ENCODE data around the gene NBAS. TPM values are rescaled to one million over a fixed set of nuclear protein-coding genes. Genes with fewer than 3 reads are reported as not detected.
A peak's percentile ranks its signal among the peaks of the same experiment; 100 is the strongest.

The NBAS gene
- total and polyA plus RNA-seq, 8 donors: 26.6 to 36.7 (median 31.1) TPM

DNA sequence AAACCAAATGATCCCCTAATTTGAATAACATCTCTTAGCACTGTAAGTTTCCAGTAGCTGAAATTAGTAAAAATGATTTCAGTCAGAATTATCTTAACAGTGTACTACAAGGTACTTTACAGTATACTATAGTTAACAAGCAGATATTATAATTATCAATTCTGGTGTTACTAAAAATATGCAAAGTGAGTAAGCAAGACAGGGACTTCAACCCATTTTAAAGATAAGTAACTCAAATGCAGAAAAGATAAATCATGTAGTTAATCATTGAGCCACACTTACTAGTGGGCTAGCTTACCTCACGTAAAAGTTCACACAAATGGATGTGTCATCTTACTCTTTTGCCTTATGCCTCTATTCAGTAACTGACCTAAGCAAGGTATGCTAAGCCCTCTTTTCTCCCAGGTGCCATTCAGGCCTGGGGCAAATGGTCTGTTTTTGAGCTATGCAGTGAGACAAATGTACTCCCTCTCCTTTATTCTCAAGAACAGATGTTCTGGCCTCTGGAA lies 101.0 kb downstream of the NBAS start:
- ATAC-seq: no peak
- Histone ChIP-seq H3K27me3 (no peaks in the 10 kb centered on the region), H3K9me3 (no peaks in the 10 kb centered on the region), H3K4me3 (no peak overlapping the region), H3K27ac (no peak overlapping the region), H3K4me1 (no peaks in the 10 kb centered on the region), H3K36me3 (peaks cover 0 to 3% (median 0%) of the 10 kb centered on the region in 3 donors)
- WGBS, 2 donors: 74 to 81% methylated on average over 1 of the region's 1 CpG
- TF ChIP-seq, protein P1, sequence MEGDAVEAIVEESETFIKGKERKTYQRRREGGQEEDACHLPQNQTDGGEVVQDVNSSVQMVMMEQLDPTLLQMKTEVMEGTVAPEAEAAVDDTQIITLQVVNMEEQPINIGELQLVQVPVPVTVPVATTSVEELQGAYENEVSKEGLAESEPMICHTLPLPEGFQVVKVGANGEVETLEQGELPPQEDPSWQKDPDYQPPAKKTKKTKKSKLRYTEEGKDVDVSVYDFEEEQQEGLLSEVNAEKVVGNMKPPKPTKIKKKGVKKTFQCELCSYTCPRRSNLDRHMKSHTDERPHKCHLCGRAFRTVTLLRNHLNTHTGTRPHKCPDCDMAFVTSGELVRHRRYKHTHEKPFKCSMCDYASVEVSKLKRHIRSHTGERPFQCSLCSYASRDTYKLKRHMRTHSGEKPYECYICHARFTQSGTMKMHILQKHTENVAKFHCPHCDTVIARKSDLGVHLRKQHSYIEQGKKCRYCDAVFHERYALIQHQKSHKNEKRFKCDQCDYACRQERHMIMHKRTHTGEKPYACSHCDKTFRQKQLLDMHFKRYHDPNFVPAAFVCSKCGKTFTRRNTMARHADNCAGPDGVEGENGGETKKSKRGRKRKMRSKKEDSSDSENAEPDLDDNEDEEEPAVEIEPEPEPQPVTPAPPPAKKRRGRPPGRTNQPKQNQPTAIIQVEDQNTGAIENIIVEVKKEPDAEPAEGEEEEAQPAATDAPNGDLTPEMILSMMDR (IDR thresholded peaks at IDR 0.05): no peak
- no peak for FAIRE-seq
- DNase-seq: no peak
- intact Hi-C loops (cut with DNase I): no loop called here

GRCh38 chr2:15458277-15458676 lies 102.9 kb downstream of the NBAS start:
- DNase-seq (no peak), ATAC-seq (no peak), FAIRE-seq (no peak)
- no peak overlapping the region for H3K27ac ChIP-seq
- TF ChIP-seq, protein P1 (IDR thresholded peaks at IDR 0.05): no peak
- H3K36me3 ChIP-seq: peaks cover 0 to 2% (median 0%) of the 10 kb centered on the region in 3 donors
- no peaks in the 10 kb centered on the region for H3K4me1 ChIP-seq
- H3K27me3 ChIP-seq: no peaks in the 10 kb centered on the region
- intact Hi-C loops (cut with DNase I): no loop called here
- H3K4me3 ChIP-seq: no peak overlapping the region
- 94 to 99% methylated on average over 2 of the region's 2 CpGs for WGBS, 2 donors
- no peaks in the 10 kb centered on the region for H3K9me3 ChIP-seq

GRCh38 chr2:15457868-15458267 lies 103.3 kb downstream of the NBAS start:
- TF ChIP-seq, protein P1 (IDR thresholded peaks at IDR 0.05): no peak
- Histone ChIP-seq H3K36me3 (peaks cover 0 to 2% (median 0%) of the 10 kb centered on the region in 3 donors), H3K27ac (no peak overlapping the region), H3K4me1 (no peaks in the 10 kb centered on the region), H3K9me3 (no peaks in the 10 kb centered on the region), H3K4me3 (no peak overlapping the region), H3K27me3 (no peaks in the 10 kb centered on the region)
- WGBS, 2 donors: 73 to 79% methylated on average over 5 of the region's 5 CpGs
- ATAC-seq (no peak), DNase-seq (no peak), FAIRE-seq (no peak)
- intact Hi-C loops (cut with DNase I): no loop called here

- H3K27ac ChIP-seq: no peak overlapping the region
- intact Hi-C loops (cut with DNase I): no loop called here
- no peaks in the 10 kb centered on the region for H3K27me3 ChIP-seq
- FAIRE-seq (no peak), DNase-seq (no peak), ATAC-seq (no peak)
- H3K9me3 ChIP-seq: no peaks in the 10 kb centered on the region
- no peak overlapping the region for H3K4me3 ChIP-seq
- TF ChIP-seq, protein P1 (IDR thresholded peaks at IDR 0.05): no peak
- H3K36me3 ChIP-seq: peaks cover 0 to 2% (median 0%) of the 10 kb centered on the region in 3 donors
- WGBS, 2 donors: 41 to 48% methylated on average over 3 of the region's 3 CpGs
- no peaks in the 10 kb centered on the region for H3K4me1 ChIP-seq
Measured at GRCh38 chr2:15456352-15456751, 104.8 kb downstream of the NBAS start.

- H3K9me3 ChIP-seq: no peaks in the 10 kb centered on the region
- H3K27me3 ChIP-seq: no peaks in the 10 kb centered on the region
- 93 to 97% methylated on average over 2 of the region's 2 CpGs for WGBS, 2 donors
- peaks cover 0 to 2% (median 0%) of the 10 kb centered on the region in 3 donors for H3K36me3 ChIP-seq
- TF ChIP-seq, protein P1 (IDR thresholded peaks at IDR 0.05): no peak
- no peak overlapping the region for H3K27ac ChIP-seq
- ATAC-seq: no peak
- no peak overlapping the region for H3K4me3 ChIP-seq
- intact Hi-C loops (cut with DNase I): no loop called here
- peak; percentile 47 for FAIRE-seq
- no peaks in the 10 kb centered on the region for H3K4me1 ChIP-seq
- DNase-seq: no peak
Measured at GRCh38 chr2:15450808-15451207, 110.3 kb downstream of the NBAS start.
